Upper lobe of left lung (tissue), 4 donors: ENCODE measurements around the gene TMEM51.

ENCODE experiments used
- CTCF ChIP-seq, 6 experiments: fragments of 450-650 bp in 4 of 6; fragments of 200-600 bp in 2 of 6; sonication (generic) in 2 of 6; IDR thresholded peaks; one replicate each; pipeline ENCODE4 v1.5.1; 2016 to 2019; ENCODE audit warnings: antibody characterized with exemption in 6 of 6
- POLR2A ChIP-seq, 4 donors: fragments of 450-650 bp; IDR thresholded peaks; one replicate each; pipeline ENCODE4 v1.5.1; 2016 to 2017; ENCODE audit warnings: antibody characterized with exemption in 4 of 4, mild to moderate bottlenecking in 2 of 4

- no peak for TF ChIP-seq CTCF (IDR thresholded peaks at IDR 0.05)
- no peak for TF ChIP-seq POLR2A (IDR thresholded peaks at IDR 0.05)
These were observed 4.2 kb downstream of the TMEM51 start for GRCh38 chr1:15157524-15158399.
